GM18499 (cell line): ENCODE data around the gene VGF.
"Not testable (repeated sequence)": the region's sequence is repeated elsewhere in the genome, so short reads cannot be mapped to it uniquely, and the experiment has no call there.

ENCODE experiments used
- ATAC-seq: cut with Tn5 transposase; IDR thresholded peaks from one replicate; pipeline ENCODE4 v1.9.1; 2021; ENCODE audit warnings: moderate number of reproducible peaks; ENCODE audit not compliant: insufficient read depth, unreplicated experiment

The VGF gene

DNA sequence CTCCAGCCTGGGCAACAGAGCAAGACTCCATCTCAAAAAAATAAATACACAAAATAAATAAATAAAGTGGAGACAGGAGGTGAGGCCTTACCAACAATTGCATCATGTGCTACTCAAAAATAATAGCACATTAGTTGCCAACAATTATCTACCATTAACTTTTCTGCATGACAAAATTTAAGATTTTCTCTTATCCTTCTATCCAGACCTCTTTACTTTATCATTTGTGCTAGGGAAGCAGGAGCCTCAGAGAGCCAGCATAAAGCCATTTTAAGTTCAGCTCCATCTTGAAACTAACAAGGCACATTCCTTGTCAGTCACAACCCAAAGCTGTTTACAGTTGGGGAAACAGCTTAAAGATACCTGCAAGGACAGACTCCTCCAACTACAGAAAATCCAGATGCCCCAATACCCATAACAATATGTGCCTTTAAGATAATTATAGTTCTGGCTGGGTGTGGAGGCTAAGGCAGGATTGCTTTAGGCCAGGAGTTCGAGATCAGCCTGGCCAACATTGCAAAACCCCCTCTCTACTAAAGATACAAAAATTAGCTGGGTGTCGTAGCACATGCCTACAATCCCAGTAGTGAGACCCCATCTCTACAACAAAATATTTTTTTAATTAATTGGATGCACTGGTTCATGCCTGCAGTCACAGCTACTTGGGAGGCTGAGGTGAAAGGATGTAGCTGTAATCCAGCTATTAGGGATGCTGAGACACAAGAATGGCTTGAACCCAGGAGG lies 13.3 kb downstream of the VGF start:
- no peak for ATAC-seq

DNA sequence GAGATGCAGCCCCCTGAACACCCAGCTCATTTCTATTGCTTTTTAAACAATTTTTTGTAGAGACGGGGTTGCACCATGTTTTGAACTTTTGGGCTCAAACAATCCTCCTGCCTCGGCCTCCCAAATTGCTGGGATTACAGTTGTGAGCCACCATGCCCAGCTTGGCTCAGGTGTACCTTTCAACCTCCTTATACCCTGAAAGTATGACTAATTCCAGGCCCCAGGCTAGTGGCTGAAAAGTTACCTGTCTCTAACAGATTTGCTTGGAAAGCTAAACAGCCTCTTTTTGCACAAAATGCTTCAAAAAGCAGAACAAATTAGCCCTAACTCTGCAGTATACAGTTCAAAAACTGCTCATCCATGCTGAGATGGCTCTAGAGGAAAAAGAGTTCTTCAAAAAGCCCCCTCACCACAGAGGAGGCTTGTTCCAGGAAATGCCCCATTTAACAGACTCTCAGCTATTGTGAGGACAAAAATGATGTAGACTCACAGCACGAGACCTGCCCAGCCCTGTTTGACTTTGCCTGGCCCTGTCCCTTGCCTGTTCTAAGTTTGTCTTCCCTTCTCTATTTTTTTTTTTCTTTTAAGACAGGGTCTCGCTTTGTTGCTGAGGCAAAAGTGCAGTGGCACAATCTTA lies 24.5 kb downstream of the VGF start:
- no peak for ATAC-seq

DNA sequence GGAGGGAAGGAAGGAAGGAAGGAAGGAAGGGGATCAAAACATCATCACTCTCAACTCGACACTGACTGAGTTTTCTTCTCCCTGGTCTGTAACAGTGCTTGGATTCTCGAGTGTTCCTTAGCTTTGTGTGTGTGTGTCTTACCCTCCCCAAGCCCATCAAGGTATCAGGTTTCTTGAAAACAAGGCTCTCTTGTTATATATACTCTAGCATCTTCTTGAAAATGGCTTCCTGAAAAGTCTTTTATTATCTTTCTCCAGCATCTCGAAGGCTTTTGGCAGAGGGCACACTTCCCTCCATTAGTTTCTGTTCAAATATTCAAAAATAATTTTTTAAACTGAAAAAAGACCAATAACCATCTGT lies 25.1 kb downstream of the VGF start:
- no peak for ATAC-seq

DNA sequence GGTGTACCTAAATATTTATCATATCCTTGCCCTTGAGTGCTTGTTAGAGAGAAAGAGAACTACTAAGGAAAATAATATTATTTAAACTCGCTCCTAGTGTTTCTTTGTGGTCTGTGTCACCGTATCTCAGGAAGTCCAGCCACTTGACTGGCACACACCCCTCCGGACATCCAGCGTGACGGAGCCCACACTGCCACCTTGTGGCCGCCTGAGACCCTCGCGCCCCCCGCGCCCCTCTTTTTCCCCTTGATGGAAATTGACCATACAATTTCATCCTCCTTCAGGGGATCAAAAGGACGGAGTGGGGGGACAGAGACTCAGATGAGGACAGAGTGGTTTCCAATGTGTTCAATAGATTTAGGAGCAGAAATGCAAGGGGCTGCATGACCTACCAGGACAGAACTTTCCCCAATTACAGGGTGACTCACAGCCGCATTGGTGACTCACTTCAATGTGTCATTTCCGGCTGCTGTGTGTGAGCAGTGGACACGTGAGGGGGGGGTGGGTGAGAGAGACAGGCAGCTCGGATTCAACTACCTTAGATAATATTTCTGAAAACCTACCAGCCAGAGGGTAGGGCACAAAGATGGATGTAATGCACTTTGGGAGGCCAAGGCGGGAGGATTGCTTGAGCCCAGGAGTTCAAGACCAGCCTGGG lies 27.0 kb downstream of the VGF start:
- no peak for ATAC-seq

DNA sequence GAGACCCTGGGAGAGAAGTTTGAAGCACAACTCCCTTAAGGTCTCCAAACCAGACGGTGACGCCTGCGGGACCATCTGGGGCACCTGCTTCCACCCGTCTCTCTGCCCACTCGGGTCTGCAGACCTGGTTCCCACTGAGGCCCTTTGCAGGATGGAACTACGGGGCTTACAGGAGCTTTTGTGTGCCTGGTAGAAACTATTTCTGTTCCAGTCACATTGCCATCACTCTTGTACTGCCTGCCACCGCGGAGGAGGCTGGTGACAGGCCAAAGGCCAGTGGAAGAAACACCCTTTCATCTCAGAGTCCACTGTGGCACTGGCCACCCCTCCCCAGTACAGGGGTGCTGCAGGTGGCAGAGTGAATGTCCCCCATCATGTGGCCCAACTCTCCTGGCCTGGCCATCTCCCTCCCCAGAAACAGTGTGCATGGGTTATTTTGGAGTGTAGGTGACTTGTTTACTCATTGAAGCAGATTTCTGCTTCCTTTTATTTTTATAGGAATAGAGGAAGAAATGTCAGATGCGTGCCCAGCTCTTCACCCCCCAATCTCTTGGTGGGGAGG lies 27.6 kb downstream of the VGF start:
- no peak for ATAC-seq

DNA sequence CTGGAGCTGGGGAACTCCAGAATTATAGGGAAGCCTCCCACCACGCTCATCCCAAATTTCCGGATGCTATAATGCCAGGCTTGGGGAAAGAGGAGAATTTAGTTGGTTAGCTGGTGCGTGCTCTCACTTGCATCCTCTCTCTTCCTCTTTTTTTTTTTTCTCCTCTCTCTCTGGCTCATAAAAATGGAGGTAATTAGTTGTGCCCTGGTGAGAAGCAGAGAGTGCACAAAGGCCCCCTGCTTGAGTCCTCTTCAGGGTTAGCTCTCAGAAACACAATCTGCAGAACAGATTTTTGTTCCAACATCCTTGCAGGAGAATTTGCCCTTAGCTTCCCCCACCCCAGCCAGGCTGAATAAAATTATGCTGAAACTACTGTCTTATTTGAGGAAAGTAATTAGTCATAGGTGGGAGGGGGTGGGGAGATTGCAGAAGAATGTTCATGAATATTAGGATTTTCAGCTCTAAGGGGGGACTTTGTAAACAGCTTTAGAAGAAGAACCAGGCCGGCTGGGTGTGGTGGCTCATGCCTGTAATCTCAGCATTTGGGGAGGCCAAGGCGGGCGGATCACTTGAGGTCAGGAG lies 30.9 kb downstream of the VGF start:
- no peak for ATAC-seq

DNA sequence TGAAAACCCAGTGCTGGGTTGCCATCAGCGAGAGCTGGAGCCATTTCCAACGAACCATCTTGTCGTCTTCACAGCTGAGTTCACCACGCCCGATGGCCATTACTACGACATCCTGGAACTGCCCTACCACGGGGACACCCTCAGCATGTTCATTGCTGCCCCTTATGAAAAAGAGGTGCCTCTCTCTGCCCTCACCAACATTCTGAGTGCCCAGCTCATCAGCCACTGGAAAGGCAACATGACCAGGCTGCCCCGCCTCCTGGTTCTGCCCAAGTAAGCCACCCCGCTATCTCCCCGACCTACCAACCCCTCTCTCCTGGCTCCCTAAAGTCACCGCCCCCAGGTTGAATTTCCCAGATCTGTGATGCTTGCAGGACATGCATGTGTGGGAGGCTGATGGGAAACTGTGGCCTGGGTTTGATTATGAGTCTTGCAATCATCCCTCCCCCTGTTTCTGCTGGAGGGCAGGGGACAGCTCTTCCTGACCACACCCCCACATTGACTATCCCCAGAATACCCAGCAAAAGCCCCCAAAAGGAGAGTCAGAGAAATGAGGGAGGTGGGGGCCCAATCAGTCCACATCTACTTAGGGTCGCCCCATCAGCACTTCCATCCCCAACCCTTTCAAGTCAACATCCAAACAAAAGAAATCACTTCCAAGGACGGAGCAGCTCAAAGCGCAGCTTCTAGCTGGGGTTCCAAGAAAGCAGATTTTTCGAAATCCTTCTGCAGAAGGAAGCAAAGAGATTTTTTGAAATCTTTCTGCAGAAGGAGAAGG lies 31.6 kb downstream of the VGF start:
- ATAC-seq: no peak

DNA sequence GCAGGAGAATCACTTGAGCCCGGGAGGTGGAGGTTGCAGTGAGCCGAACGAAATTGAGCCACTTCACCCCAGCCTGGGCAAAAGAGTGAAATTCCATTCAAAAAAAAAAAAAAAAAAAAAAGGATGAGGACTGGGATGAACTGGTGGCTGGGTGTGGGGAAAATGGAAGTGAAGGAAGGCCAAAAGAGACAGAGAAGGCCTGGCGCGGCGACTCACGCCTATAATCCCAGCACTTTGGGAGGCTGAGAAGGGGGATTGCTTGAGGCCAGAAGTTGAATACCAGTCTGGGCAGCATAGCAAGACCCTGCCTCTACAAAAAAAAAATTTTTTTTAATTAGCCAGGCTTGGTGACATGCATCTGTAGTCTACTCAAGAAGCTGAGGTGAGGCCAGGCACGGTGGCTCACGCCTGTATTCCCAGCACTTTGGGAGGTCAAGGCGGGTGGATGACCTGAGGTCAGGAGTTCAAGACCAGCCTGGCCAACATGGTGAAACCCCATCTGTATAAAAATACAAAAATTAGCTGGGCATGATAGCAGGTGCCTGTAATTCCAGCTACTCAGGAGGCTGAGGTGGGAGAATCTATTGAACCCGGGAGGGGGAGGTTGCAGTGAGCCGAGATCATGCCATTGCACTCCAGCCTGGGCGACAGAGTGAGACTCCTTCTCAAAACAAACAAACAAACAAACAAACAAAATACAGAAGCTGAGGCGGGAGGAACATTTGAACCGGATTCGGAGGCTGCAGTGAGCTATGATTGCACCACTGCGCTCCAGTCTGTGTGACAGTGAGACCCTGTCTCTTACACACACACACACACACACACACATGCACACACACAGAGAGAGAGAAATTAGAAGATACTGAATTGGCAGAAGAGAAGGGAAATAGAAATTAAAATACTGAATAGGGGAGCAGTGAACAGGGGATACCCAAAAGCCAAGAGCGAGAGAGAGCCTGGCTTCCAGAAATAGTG lies 32.5 kb downstream of the VGF start:
- not testable (repeated sequence) for ATAC-seq

DNA sequence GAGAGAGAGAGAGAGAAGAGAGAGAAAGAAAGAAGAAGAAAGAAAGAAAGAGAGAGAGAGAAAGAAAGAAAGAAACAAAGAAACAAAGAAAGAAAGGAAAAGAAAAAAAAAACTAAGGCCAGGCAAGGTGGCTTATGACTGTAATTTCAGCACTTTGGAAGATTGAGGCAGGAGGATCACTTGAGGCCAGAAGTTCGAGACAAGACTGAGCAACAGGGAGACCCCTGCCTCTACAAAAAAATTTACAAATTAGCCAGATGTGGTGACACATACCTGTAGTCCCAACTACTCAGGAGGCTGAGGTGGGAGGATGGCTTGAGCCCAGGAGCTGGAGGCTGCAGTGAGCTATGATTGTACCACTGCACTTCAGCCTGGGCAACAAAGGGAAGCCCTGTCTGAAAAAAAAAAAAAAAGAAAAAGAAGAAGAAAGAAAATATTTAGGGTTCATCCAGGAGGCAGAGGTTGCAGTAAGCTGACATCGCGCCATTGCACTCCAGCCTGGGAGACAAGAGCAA lies 35.7 kb downstream of the VGF start:
- ATAC-seq: no peak

DNA sequence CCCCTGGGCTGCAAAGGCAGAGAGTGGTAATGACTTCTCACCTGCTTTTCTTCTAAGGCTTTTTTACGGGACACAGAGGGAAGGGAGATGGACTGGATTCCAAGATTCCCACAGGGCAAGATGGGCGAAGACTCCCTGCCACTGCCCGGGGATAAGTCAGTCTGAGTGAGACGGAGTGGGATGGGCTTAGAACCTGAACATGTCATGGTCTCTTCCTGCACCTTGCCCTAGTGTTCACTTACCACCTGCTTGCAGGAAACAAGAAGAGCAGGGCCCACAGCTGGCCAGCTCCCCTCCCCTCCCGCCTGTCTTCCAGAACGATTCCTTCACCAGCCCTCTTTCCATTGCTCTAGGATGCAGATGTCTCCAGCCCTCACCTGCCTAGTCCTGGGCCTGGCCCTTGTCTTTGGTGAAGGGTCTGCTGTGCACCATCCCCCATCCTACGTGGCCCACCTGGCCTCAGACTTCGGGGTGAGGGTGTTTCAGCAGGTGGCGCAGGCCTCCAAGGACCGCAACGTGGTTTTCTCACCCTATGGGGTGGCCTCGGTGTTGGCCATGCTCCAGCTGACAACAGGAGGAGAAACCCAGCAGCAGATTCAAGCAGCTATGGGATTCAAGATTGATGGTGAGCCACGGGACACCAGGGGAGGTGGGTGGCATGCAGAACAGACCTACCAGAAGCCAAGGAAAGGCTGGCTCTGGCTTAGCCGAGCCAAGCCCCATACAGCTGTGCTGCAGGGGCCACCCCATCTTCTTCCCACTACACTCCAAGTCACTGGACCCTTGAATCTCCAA lies 37.1 kb downstream of the VGF start:
- no peak for ATAC-seq

DNA sequence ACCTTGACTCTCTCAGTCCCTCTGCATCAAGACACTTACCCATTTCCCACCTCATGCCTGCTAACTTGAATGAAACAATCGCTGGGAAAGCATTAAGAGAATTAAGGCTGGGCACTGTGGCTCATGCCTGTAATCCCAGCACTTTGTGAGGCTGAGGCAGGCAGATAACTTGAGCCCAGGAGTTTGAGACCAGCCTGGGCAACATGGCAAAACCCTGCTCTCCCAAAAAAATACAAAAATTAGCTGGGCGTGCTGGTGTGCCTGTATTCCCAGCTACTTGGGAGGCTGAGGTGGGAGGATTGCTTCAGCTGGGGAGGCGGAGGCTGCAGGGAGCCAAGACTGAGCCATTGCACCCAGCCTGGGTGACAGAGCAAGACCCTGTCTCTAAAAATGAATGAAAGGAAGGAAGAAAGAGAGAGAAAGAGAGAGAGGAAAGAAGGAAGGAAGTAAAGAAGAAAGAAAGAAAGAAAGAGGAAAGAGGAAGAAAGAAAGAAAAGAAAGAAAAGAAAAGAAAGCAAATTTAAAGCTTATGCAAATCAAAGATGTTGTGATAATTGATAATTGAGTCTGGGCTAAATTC lies 37.8 kb downstream of the VGF start:
- ATAC-seq: no peak

DNA sequence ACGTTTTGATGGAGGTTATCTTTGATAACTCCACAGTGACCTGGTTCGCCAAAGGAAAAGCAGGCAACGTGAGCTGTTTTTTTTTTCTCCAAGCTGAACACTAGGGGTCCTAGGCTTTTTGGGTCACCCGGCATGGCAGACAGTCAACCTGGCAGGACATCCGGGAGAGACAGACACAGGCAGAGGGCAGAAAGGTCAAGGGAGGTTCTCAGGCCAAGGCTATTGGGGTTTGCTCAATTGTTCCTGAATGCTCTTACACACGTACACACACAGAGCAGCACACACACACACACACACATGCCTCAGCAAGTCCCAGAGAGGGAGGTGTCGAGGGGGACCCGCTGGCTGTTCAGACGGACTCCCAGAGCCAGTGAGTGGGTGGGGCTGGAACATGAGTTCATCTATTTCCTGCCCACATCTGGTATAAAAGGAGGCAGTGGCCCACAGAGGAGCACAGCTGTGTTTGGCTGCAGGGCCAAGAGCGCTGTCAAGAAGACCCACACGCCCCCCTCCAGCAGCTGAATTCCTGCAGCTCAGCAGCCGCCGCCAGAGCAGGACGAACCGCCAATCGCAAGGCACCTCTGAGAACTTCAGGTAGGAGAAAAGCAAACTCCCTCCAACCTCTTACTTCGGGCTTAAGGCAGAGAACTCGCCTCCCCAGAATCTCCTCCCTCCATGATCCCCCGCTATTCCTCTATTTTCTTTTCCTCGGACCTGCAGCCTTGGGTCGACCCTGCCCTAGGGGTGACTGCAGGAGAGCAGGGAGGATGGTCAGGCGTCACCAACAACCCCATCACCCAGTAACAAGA lies 38.5 kb downstream of the VGF start, which contains the start of gene SERPINE1:
SERPINE1 (plus strand) TSS at position 454 of the 809 bp plus-strand sequence. CDS start 1,290 bp downstream, outside the sequence.
- no peak for ATAC-seq

DNA sequence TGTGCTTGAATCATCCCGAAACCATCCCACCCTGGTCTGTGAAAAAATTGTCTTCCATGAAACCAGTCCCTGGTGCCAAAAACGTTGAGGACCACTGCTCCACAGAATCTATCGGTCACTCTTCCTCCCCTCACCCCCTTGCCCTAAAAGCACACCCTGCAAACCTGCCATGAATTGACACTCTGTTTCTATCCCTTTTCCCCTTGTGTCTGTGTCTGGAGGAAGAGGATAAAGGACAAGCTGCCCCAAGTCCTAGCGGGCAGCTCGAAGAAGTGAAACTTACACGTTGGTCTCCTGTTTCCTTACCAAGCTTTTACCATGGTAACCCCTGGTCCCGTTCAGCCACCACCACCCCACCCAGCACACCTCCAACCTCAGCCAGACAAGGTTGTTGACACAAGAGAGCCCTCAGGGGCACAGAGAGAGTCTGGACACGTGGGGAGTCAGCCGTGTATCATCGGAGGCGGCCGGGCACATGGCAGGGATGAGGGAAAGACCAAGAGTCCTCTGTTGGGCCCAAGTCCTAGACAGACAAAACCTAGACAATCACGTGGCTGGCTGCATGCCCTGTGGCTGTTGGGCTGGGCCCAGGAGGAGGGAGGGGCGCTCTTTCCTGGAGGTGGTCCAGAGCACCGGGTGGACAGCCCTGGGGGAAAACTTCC lies 39.2 kb downstream of the VGF start:
- no peak for ATAC-seq

DNA sequence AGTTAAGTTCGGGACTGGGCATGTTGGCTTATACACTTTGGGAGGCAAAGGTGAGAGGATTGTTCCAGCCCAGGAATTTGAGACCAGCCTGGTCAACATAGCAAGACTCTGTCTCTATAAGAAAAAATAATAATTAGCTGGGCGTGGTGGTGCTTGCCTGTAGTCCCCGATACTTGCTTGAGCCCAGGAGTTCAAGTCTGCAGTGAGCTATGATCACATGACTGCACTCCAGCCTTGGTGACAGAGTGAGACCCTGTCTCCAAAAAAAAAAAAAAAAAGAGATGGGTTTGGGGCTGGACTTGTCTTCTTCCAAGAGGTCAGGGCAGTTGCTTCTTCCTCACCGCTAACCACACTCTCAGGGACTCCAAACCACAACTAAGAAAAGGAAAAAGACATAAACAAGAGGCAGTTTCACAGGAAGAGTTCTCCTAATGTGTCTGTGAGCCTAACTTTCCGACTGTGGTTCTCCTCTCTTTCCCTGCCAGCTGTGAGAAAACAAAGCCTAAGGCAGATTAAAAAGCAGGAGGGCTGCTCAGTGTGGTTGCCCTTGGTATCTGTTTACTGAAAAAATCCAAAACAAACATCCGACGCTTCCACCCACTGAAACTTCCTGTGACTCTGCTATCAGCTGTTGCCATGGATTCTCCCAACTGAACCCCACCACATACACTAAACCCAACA lies 40.9 kb downstream of the VGF start:
- no peak for ATAC-seq

DNA sequence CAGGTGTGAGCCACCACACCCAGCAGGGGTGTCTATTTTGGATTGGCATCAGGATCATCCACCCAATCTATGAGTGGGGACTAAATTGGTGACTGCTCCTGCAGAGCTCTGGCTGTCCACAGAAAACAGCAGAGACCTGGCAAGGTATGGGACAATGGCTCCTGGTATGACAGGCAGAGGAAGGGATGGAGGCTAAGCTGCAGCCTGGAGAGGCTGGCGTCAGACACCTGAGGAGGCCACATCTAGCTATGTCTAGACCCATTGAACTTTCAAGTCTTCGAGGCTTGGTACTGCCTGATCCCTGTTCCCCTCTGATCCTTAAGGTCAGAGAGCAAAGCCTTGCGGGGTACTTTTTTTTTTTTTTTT lies 41.7 kb downstream of the VGF start:
- no peak for ATAC-seq
